ENCODE measurements around the gene SQOR.

DNA sequence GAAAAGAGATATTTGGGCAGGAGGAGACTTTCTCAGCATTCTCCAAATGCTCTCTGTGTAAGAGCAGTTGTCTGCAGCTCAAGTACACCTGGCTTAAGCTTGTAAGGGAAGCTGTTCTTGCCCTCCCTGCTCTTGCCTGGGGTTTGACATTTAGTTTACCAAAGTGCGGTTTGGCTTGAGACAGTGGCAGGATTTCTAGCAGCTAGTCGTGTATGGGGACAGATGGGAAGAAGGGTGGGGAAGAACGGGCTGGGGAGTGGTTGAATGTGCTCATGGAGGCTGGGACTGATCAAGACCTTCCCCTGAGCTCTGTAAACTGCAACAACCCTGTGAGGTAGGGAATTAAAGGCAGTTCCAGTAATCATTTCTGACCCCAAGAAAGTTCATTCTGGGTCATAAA is 39.8 kb downstream of the SQOR start:
- TF ChIP-seq CTCF (IDR thresholded peaks at IDR 0.05; ENCODE audit: low read depth, low read length) (no peak), EZH2phosphoT487 (IDR thresholded peaks at IDR 0.05; ENCODE audit: low read depth) (no peak)

Measured in OCI-LY3 (cell line).